GM12874 (cell line): Measurements from ENCODE around the gene TCEANC2.

Source experiments
- TF ChIP-seq, protein P1 (sequence below): IDR thresholded peaks from 2 replicates; pipeline ENCODE4 v1.5.1; 2011; ENCODE audit warnings: low read depth, mild to moderate bottlenecking, control low read depth, low read length, moderate library complexity; ENCODE audit not compliant: insufficient read depth

The TCEANC2 gene

DNA sequence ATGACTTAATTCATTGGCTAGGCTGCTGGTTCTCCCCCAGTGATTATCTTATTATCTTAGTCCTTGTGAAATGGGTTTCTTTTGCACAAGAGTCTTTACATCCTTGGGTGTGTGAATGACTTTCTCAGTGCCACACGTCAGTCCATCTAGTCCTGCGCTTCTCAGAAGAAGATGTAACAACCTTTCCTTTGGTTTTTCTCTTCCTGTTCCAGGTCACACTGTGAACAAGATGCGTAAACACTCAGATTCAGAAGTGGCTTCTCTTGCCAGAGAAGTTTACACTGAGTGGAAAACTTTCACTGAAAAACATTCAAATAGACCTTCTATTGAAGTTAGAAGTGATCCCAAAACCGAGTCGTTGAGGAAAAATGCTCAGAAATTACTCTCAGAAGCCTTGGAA, 35.0 kb downstream of the TCEANC2 start:
- TF ChIP-seq, protein P1, sequence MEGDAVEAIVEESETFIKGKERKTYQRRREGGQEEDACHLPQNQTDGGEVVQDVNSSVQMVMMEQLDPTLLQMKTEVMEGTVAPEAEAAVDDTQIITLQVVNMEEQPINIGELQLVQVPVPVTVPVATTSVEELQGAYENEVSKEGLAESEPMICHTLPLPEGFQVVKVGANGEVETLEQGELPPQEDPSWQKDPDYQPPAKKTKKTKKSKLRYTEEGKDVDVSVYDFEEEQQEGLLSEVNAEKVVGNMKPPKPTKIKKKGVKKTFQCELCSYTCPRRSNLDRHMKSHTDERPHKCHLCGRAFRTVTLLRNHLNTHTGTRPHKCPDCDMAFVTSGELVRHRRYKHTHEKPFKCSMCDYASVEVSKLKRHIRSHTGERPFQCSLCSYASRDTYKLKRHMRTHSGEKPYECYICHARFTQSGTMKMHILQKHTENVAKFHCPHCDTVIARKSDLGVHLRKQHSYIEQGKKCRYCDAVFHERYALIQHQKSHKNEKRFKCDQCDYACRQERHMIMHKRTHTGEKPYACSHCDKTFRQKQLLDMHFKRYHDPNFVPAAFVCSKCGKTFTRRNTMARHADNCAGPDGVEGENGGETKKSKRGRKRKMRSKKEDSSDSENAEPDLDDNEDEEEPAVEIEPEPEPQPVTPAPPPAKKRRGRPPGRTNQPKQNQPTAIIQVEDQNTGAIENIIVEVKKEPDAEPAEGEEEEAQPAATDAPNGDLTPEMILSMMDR = no peak

DNA sequence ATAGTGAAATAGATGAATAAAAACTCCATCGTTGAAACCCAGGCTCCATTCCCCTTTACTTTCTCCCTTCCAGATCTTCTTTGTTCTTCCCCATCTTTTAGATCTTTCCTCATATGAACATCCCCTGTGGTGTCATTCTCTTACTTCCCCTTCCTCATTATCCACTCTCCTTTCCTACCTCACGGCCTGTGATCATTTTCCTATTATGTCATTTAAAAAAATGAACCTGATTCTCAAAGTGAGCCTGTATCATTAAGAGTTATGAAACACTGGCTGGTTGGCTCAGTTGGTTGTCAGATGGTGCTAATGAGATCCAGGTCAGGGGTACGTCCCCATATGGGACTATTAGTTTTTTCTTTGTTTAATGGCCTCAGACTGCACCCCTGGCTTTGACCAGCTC, 38.3 kb downstream of the TCEANC2 start:
- TF ChIP-seq, protein P1 = no peak

DNA sequence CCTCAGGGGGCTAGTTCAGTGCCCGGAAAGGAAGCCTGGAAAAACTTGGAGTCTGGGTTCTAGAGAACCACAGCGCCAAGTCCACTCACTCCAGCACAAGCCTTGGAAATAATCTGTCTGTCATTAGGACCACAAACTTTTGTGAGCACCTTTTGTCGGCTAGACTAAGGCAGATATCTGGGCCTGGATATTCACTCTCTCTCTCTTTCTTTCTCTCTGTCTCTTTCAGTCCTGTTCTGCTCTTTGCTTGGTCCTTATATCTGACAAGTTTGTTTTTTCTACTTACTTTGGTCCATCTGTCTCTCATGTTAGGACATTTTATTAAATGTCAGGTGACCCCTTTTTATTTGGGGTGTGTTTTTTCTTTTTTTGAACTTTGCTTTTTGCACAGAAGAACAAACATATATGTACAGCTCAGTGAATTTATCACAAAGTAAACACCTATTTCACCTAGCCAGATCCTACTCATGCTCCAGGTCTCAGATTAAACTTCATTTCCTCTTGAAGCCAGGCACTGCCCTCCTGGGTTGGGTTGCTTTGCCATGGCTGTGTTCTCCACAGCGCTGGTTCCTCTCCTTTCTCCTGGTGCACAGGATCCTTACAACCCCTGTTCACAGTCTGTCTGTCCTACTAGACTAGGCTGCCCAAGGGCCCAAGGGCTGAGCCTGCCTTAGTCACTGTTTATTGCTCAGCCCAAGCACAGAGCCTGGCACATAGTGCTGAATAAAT, 40.8 kb downstream of the TCEANC2 start:
- TF ChIP-seq, protein P1 = no peak

DNA sequence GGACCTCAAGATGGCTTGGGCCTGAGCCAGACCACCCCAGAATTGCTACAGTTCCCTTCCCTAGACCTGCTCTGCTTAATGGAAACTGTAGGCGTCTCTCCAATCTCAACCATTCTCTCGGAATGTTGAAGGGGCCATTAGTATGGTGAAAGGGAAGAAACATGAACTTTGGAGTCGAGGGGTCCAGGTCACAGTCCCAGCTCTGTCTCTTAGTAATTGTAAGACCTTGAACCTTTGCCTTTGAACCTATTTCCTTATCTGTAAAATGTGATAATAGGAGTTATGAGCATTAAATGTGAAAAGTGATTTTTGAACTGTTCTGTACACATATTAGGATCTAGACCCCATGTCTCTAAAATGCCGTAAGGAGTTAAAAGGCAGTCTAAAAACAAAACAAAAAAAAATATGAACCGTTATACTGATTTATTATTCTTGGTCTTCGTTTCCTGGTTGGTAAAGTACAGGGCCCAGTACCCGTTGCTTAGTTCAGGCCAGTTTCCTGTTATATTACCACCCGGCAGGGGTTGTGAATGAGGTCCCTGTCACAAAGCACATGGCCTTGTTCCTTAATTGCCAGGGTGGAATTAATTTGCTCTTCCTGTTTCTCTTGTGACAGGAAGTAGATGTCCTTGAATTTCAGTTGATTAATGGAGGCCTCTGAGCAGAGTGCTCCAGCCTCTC, 42.3 kb downstream of the TCEANC2 start:
- TF ChIP-seq, protein P1 = no peak

DNA sequence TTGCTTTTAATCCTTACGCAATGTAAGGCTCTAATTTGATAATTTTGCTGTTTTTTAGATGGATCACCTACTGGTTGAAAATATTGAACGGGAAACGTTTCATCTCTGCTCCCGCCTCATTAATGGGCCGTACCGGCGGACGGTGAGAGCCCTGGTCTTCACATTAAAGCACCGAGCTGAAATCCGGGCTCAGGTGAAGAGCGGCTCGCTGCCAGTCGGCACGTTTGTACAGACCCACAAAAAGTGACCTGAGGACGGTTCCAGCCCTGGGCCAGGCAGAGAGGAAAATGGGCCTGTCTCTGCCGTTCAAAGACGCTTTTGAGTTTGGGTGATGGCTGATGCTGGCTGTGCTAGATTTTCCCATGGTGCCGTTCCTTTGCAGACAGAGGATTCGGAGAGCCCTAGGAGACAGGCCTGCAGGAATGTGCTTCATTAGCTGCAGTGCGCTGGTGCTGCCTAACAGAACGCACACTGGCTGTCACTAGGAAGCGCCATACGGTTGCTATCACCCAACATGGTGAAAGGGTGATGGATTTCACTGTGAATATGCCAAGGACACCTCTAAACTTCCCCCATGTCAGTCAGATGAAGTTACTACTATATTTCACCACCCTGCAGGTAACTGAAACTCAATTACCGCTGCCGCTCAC, 42.9 kb downstream of the TCEANC2 start:
- TF ChIP-seq, protein P1 = no peak

DNA sequence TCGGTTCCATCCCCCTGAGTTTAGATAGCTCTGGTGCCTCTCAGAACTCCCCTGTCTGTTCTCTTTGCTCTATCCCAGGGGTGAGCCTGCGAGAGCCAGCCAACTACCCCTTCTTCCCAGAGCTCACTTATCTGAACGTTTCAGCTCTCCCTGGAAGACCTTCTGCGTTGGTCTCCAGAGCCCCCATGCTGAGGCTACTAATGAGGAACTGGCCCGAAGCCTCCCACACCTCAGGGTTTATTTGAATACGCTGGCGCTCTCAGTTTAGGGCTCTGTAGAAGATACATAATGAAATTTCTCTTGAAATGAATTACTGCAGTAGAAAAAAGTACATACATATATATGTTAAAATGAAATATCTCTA, 43.5 kb downstream of the TCEANC2 start:
- TF ChIP-seq, protein P1 = no peak

DNA sequence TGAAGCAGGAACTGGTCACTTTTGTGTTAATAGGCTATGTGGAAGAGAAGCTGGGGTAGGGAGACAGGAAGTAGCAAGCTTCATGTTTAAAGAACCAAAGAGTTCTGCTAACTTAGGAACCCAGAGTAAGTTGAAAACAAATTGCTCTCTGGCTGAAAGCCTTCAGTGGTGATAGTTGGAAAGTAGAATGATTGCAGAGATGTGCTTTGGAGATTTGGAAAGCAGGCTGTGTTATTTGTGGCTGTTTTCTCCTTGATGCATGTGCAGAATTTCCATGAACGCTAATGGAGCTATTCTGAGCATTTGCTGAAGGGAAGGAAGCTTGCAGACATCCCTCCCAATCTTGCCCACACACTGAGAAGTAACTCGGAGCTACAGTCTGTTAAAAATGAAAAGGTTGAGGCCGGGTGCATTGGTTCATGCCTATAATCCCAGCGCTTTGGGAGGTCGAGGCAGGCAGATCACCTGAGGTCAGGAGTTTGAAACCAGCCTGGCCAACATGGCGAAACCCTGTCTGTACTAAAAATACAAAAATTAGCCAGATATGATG, 45.7 kb downstream of the TCEANC2 start:
- TF ChIP-seq, protein P1 = no peak
